GM23338 (cell line): ENCODE data around the gene FGF2.

Experiments used
- CREB1 ChIP-seq: fragments of 250-450 bp; sonication (Bioruptor Pico); IDR thresholded peaks from 2 replicates; pipeline ENCODE4 v1.5.0; 2020; ENCODE audit warnings: low read depth, mild to moderate bottlenecking, moderate library complexity
- CTCF ChIP-seq, 2 experiments: fragments of 200-600 bp in 1 of 2; sonication (generic) in 1 of 2; conservative IDR thresholded peaks; 2 replicates each; pipeline versions ENCODE4 v1.5.1 to v1.6.1; 2016 to 2017; ENCODE audit warnings: antibody characterized with exemption in 2 of 2, low read depth in 2 of 2, mild to moderate bottlenecking in 2 of 2, moderate library complexity in 1 of 2
- ETS1 ChIP-seq: IDR thresholded peaks from 2 replicates; pipeline ENCODE4 v1.6.1; 2016; ENCODE audit warnings: antibody characterized with exemption
- EZH2 ChIP-seq: fragments of 200-600 bp; sonication (generic); IDR thresholded peaks from one replicate; pipeline ENCODE4 v1.8.0; 2017; ENCODE audit warnings: antibody characterized with exemption, mild to moderate bottlenecking, low read depth; ENCODE audit not compliant: unreplicated experiment
- POLR2AphosphoS5 ChIP-seq: IDR thresholded peaks from 2 replicates; pipeline ENCODE4 v1.6.1; 2016; ENCODE audit warnings: antibody characterized with exemption, low read depth
- REST ChIP-seq: IDR thresholded peaks from one replicate; pipeline ENCODE4 v1.6.1; 2018; ENCODE audit warnings: antibody characterized with exemption; ENCODE audit not compliant: unreplicated experiment

- no peak for TF ChIP-seq CTCF (conservative IDR thresholded peaks at IDR 0.05; ENCODE audit: low read depth in 2 of 2)
- TF ChIP-seq EZH2: no peak
- TF ChIP-seq ETS1: no peak
- no peak for TF ChIP-seq REST
- TF ChIP-seq POLR2AphosphoS5: no peak
- TF ChIP-seq CREB1 (CRISPR knock-in tag): no peak
Measured at GRCh38 chr4:122814426-122814825, 12.2 kb upstream of the FGF2 start.
